22Rv1 (cell line): Measurements from ENCODE around the gene MAPK6.

Experiments used
- CTCF ChIP-seq: fragments of 450-650 bp; IDR thresholded peaks from 2 replicates; pipeline ENCODE4 v1.5.1; 2017; ENCODE audit warnings: mild to moderate bottlenecking
- ZFX ChIP-seq: fragments of 450-650 bp; IDR thresholded peaks from 2 replicates; pipeline ENCODE4 v1.6.1; 2017; ENCODE audit warnings: antibody characterized with exemption, borderline replicate concordance

- TF ChIP-seq CTCF (no peak), ZFX (no peak)
These were observed 48.5 kb downstream of the MAPK6 start for GRCh38 chr15:52067545-52067926.
